NCI-H526 (cell line): Measurements from ENCODE around the gene BCL2L15.
A peak's percentile ranks its signal among the peaks of the same experiment; 100 is the strongest.
"Not testable (repeated sequence)": the region's sequence is repeated elsewhere in the genome, so short reads cannot be mapped to it uniquely, and the experiment has no call there.

Experiments
- DNase-seq, 2 experiments: peaks; one replicate each; lab custom pipeline; 2025; lab: John Stamatoyannopoulos, UW

The BCL2L15 gene

DNA sequence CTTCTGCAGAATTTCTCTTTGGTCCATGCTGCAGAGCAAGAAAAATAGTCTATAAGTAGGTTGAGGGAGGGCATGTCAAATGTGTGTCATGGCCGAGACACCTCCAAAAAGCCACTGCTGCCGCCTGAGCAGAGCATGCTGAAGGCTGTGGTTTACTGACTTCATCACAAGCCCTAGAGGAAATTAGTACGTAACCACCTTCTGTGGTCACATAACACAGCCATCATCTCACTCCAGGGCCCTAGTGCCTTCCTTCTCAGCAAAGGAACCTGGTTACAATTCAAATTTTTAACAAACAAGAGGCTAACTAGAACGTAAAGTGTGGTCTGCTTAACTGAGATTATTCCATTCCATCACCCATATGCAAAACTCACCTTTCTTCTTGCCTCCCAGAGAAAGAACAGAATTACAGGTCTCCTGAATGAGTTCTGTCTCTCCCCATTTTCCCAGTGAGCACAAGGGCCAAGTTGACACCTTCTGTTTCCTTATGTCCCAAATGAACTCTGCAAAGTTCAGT lies 15.7 kb downstream of the BCL2L15 start, which contains the start of gene PTPN22:
PTPN22 (minus strand) TSS at position 116 of the 517 bp plus-strand sequence.
- peak; percentile 15 to 34 for DNase-seq

DNA sequence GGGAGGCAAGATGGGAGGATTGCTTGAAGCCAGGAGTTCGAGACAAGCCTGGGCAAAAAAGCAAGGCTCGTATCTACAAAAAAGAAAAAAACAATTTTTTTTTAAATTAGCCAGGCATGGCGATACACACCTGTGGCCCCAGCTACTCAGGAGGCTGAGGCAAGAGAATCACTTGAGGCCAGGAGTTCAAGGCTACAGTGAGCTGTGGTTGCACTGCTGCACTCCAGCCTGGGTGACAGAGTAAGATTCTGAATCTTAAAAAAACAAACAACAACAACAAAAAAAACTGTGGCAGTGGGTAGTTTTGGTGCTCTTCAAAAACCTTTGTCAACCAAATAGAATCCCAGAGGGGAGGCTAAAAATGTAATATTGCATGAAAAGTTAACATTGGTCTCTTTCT lies 16.6 kb downstream of the BCL2L15 start:
- no peak for DNase-seq

DNA sequence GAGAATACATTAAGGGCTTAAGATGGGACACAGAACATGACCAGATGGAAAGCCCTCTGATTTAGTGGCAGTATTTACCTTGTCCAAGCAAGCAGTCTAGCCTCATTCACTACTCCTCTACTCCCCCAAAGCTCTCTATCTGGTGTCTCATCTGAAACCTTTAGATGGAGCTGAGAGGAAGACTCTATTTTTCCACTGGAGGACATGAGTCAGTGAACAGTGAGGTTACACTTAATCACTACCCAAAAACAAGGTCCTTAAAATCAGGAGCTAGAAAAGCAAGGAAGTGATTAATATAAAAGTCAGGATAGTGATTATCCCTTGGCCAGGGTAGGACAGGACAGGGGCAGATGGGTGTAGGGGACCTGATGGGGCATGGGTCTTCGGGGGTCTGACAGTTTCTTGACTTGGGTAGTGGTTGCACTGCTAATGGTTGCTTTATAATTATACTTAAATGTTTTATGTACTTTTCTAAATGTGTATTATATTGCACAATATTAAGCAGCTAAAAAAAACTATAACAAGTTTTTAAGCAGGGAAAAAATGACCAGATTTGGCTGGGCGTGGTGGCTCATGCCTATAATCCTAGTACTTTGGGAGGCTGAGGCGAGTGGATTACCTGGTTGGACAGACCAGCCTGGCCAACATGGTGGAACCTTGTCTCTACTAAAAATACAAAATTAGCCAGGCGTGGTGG lies 18.8 kb downstream of the BCL2L15 start:
- DNase-seq: no peak

DNA sequence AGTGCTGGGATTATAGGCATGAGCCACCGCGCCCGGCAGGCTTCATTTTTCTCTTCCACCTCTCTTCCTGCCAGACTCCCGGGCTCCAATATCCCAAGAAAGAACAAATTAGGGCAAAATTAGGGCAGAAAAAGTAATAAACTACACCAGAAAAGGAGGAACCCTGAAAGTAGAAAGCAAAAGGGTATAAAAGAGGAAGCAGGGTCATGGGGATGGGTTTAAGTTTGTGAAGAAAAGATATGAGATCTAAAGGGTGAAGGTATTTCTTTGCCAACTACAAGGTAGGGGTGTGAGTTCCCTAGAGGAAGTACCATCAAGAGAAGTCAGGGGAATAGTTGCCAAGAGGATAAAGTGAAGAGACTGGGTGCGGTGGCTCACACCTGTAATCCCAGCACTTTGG lies 25.7 kb downstream of the BCL2L15 start:
- DNase-seq: no peak

DNA sequence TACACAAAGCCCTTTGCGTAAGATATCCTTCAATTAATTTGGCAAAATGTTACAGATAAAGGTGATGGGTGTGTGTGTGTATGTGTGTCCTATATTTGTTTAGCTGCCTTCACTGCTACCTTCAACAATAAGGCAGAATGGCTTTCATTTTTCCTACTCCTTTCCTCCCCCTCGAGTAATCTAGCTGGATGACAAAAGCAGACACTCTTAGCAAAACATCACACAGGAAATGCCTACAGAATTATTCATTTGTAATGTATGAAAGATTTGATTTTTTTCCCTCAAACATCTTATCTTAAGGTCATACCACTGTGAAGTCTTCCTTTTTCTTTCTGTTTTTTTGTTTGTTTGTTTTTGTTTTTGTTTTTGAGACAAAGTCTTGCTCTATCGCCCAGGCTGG lies 26.5 kb downstream of the BCL2L15 start:
- DNase-seq: no peak

DNA sequence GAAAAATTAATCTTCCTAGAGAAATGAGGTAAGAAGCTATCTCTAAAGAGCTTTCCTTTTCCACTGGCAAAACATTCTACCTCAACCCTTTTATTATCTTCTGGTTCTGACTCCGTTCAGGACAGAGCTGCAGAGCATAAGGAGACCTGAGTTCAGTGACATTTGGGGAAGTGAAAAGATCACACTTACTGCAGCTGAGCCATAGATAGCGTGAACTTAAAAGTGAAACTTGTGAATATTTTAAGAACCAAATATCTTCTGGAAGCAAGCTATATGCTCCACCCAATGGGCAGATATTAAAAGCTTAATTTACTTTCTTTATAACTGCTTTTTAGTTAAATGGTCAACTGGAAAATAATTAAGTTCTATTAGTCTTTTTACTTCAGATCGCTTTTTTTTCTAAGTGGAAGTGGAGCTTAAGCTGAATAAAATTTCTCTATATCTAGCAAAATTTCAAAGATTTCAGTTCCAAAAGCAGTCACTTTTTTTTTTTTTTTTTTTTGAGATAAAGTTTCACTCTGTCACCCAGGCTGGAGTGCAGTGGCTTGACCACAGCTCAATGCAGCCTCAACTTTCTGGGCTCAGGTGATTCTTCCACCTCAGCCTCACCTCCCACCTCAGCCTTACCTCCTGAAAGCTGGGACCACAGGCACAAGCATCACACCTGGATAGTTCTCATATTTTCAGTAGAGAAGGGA lies 27.8 kb downstream of the BCL2L15 start:
- DNase-seq: no peak

DNA sequence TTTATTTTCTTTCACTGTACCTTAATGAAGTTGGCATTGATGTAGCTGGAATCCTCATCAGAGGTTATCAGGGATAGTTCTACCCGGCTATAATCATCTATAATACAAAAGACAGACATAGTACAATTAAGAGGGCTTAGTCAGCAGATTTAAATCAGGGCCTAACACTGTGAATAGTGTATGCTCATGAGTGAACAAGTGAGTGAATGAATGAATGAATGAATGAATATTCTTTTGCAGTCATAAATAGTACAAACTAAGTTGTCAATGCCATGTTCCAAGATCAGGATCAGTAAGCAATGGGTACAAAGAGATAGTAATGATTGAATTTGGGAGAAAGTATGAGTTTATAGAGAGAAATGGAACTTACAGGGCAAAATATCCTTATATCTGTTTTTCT lies 28.4 kb downstream of the BCL2L15 start:
- no peak for DNase-seq

DNA sequence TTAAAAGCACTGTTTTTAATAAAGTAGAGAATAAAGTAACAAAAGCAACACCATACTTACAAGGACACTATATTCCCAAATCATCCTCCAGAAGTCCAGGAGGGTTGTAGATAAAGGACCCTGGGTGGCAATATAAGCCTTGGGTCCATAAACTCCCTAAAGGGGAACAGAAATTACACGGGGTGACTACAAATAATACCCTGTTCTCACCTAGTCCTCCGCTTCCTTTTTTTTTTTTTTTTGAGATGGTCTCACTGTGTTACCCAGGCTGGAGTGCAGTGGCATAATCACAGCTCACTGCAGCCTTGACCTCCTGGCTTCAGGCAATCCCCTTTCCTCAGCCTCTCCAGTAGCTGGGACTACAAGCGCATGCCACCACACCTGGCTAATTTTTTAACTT lies 29.0 kb downstream of the BCL2L15 start:
- DNase-seq: no peak

DNA sequence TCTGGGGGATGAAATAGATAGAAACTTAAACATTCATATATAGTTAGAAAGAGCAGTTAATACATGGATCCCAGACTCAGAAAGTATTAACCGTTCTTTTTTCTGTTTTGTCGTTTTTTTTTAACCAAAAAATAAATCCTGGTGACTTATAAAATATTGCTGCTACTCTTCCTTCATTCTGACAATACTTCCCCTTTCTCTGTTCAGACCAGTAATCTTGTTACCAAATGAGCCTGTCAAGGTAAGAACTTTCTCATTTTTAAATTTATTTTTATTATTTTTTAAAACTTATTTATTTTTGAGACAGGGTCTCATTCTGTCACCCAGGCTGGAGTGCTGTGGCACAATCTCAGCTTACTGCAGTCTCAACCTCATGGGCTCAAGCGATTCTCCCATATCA lies 29.6 kb downstream of the BCL2L15 start:
- DNase-seq: no peak

DNA sequence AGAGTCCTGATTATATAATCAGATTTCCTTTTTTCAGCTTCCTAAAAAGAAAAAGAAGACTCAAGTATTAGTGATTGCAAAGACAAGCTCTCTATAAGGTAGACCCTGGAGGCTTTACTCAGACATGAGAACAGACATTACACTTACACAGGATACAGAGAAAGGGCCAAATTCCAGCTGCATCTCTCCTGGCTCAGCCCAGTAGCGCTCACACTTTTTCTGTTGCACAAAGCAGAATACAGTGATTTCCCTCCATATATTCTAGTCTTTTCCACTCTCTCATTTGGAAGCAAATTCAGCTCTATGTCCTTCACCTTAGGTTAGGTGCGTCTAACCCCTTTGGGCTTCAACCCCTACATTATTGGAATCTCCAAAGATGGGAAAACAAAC lies 31.0 kb downstream of the BCL2L15 start:
- DNase-seq: no peak

DNA sequence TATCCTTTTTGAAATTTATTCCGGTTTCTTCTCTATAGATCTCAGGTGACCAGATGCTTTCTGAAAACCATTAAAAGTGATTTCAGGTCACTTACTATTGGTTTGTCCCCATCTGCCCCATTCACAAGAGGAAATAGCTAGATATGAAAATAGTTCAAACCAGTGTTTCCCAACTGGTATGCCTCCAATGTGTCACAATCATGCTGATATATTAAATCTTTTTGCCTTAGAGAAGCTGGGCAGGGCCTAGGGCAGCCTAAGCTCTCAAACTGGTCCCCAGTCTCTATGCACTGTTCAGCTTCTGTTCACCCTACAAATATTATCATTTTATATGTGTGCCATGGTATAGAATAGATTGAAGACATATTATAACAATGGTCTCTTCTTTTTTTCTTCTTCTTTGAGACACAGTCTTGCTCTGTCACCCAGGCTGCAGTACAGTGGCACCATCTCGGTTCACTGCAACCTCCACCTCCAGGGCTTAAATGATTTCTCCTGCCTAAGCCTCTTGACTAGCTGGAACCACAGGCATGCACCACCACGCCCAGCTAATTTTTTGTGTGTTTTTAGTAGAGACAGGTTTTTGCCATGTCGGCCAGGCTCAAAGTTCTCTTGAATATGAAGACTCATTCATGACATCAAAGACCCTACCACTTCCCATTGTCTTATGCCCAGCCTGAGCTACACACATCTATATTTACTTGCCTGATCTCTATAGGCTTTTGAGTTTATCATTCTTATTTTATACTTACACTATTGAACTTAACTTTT lies 31.6 kb downstream of the BCL2L15 start:
- DNase-seq: no peak

DNA sequence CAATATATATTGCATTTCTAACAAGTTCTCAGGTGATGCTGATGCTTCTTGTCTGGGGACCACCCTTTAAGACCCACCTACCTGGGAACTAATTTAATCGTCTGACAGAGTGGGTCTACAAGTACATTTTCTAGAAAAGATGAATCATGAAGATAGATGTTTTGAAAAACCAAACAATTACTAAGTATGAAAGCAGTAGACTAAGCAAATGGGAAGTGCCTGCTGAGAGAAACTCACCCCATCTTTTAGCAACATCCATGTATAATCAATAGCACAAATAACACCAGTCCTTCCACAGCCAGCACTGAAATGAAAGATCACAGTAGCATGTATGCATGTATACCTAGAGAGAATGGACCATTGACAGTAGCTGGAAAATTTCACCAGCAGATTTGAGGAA lies 33.1 kb downstream of the BCL2L15 start:
- DNase-seq: no peak

DNA sequence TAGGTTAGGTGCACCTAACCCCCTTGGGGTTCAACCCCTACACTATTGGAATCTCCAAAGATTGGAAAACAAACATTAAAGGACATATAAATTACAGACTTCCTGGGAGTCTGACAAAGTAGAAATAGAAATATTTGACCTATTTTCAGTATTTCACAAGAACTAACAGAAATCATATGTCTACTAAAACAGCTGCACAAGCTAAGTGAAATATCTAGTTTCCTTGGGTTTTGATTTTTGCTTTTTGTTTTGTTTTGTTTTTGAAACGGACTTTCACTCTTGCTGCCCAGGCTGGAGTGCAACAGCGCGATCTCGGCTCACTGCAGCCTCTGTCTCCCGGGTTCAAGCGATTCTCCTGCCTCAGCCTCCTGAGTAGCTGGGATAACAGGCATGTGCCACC lies 34.7 kb downstream of the BCL2L15 start:
- DNase-seq: not testable (repeated sequence)

DNA sequence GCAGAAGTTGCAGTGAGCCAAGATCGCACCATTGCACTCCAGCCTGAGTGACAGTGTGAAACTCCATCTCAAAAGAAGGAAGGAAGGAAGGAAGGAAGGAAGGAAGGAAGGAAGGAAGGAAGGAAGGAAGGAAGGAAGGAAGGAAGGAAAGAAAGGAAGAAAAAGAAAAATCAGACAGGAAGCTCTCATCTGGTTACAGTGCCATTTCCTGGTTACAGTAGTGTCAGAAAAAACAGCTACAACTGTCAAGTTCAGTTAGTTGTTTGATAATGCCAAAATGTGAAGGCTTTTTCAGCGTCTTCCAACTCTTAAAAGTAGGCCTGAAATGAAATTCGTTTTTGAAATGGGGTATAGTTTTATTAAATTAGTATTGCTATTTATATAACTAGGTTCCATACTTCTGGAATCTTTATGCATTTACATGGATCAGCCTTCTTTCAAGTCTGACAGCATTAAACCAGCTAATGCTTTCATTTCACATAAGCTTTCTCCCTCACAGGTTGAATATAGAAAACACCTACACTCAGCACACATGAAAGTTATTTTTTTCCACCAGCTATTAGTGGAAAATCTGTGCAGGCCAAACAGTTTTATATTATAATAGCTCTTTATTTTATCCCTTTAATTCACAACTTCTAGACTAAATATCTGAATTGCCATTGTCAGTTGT lies 37.1 kb downstream of the BCL2L15 start:
- no peak for DNase-seq

DNA sequence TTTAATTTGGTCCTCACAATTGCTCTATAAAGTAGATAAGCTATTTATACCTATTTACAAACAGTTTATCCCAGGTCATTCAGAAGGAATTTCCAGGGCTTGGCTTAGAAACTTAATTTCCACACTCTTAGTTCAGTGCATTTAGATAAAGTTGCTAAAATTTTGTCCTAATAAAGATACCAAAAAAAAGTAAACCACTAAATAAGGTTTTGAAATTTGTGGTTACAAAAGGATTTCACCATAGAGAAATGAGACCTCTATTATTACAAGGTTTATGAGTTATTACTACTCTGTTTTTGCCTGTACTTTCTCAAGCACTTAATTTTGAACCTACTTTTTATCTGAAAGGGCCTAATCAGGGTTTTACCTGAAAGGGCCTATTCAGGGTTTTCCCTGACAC lies 38.3 kb downstream of the BCL2L15 start:
- DNase-seq: no peak

DNA sequence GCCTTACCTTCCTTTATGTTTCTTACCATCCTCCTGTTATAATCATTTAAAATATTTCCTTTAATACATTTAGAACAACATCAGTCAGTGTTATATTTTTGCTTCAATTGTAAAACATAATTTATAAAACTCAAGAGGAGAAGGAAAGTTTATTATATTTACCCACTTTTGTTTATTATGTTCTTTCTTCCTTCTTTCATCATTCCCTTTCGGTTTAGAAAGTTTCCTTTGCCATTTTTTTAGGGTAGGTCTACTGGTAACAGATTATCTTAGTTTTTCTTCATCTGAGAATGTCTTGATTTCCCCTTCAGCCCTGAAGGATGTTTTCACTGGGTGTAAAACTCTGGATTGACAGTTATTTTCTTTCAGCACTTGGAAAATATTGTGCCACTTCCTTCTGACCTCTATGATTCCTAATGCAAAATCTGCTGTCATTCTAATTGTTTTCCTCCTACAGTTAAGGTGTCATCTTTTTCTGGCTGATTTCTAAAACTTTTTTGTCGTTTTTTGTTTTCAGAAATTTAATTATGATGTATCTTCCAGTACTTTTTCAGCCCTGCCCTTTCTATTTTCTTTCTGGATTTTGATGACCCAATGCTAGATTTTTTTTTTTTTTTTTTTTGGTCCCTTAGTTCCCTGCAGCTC lies 40.9 kb downstream of the BCL2L15 start:
- no peak for DNase-seq

DNA sequence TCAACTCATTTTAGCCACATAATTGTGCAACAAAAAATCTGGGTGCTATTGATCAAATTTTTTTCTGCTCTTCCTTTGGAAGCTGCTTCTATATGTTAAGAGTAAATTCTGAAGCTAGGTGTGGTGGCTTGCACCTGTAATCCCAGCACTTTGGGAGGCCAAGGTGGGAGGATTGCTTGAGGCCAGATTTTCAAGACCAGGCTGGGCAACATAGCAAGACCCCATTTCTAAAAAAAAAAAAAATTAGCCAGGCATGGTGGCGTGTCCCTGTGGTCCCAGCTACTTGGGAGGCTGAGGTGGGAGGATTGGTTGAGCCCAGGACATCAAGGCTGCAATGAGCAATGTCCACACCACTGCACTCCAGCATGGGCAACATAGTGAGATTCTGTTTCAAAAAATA lies 50.8 kb downstream of the BCL2L15 start:
- DNase-seq: no peak

DNA sequence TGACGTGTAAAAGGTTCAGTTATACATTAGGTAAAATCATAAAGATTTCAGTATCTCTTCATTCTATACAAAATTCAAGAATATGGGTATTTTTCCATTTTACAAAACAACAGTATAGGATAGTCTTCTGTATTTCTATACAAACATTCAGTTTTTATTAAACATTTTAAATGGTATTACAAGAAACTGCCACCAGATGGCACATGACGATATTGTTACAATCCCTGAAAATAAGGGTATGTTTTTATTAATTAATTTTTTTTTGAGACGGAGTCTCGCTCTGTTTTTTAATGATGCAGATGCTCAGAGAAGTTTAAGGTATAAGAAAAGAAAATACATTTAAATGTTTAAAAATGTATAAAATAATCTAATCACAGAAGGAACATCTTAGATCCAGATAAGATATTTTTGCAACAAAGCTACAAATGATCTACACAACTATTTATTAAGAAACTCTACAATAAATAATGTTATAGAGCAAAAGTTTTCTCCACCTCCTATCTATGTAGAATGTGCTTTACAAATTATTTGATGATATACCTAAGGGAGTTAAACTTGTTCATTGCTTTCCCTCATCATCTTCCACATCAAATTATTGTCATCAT lies 51.6 kb downstream of the BCL2L15 start:
- DNase-seq: peak; percentile 23 to 72

DNA sequence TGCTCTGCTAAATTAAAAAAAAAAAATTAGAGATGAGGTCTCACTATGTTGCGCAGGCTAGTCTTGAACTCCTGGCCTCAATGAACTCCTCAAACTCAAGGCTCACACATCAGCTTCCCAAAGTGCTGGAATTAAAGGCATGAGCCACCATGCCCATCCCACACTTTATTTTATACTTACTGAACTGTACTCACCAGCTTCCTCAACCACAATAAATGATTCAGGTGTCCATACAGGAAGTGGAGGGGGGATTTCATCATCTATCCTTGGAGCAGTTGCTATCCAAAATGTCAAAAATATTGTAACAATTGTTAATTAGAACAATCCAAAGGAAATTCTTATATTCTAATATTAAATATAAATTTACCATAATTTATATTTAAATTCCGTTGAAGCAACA lies 52.7 kb downstream of the BCL2L15 start:
- no peak for DNase-seq
